A549 (cell line): ENCODE measurements around the gene ANKRD33. TPM values are rescaled to one million over a fixed set of nuclear protein-coding genes. Genes with fewer than 3 reads are reported as not detected.

Experiments
- ATAC-seq, 2 experiments: fragments of 200-7000 bp in 1 of 2; fragments of >200 bp in 1 of 2; cut with Nextera tagmentation in 1 of 2; cut with Tn5 transposase in 1 of 2; 3 replicates each; pipeline versions ENCODE4 v1.8.0 to v1.9.1; 2018 to 2020; ENCODE audit warnings: mild to moderate bottlenecking in 1 of 2, moderate library complexity in 1 of 2
- CTCF ChIA-PET: fragments of 300-600 bp; sonication (Branson Sonifier 250); formaldehyde crosslinking; extraction: SDS; loops from one replicate; lab custom pipeline; 2021; ENCODE audit warnings: antibody characterized with exemption, inconsistent platforms; lab: Yijun Ruan, JAX
- POLR2A ChIA-PET: fragments of 350-600 bp; formaldehyde crosslinking; extraction: SDS; loops from one replicate; lab custom pipeline; 2021; ENCODE audit warnings: antibody characterized with exemption, inconsistent platforms; lab: Yijun Ruan, JAX
- DNase-seq, 2 experiments: peaks; one replicate each; pipeline versions ENCODE4 v3.0.0 to v3.0.0-alpha.2; 2011 to 2016; ENCODE audit warnings: low read depth in 1 of 2, low spot score in 1 of 2
- FAIRE-seq: peaks from 2 replicates; lab custom pipeline; 2011; peaks lifted over from hg19 to GRCh38; lab: Jason Lieb, UNC
- H3K27ac ChIP-seq, 2 experiments: fragments of >200 bp; sonication (Bioruptor Twin); formaldehyde crosslinking; 3 replicates each; pipeline ENCODE4 v1.5.1; 2016 to 2017
- H3K4me1 ChIP-seq: fragments of >200 bp; sonication (Bioruptor Twin); formaldehyde crosslinking; 3 replicates; pipeline ENCODE4 v1.6.1; 2016
- H3K4me2 ChIP-seq: fragments of >200 bp; sonication (Bioruptor Twin); formaldehyde crosslinking; 3 replicates; pipeline ENCODE4 v1.6.1; 2016
- H3K4me3 ChIP-seq: fragments of >200 bp; sonication (Bioruptor Twin); formaldehyde crosslinking; 3 replicates; pipeline ENCODE4 v1.5.1; 2016
- H3K9me3 ChIP-seq: fragments of >200 bp; sonication (Bioruptor Twin); formaldehyde crosslinking; 3 replicates; pipeline ENCODE4 v1.6.1; 2016
- CHD2 ChIP-seq: fragments of 150-350 bp; IDR thresholded peaks from 2 replicates; pipeline ENCODE4 v1.6.1; 2014; ENCODE audit warnings: low read length; ENCODE audit not compliant: partially characterized antibody
- EHMT2 ChIP-seq: fragments of 200-600 bp; sonication (generic); IDR thresholded peaks from 2 replicates; pipeline ENCODE4 v1.6.1; 2016; ENCODE audit warnings: antibody characterized with exemption, low read depth, mild to moderate bottlenecking, moderate library complexity
- ELK1 ChIP-seq: fragments of 150-350 bp; IDR thresholded peaks from 2 replicates; pipeline ENCODE4 v1.6.1; 2014; ENCODE audit warnings: low read depth, mild to moderate bottlenecking, low read length
- EP300 ChIP-seq, 2 experiments: fragments of >200 bp; sonication (Bioruptor Twin); formaldehyde crosslinking; IDR thresholded peaks; 2 replicates in 1 of 2; 3 replicates in 1 of 2; pipeline ENCODE4 v1.6.1; 2016 to 2017
- FOSB ChIP-seq: fragments of 250-450 bp; sonication (Bioruptor Pico); IDR thresholded peaks from 2 replicates; pipeline ENCODE4 v1.5.0; 2020; ENCODE audit warnings: mild to moderate bottlenecking, moderate library complexity
- FOXS1 ChIP-seq: fragments of 250-450 bp; sonication (Bioruptor Pico); IDR thresholded peaks from 2 replicates; pipeline ENCODE4 v1.5.0; 2020; ENCODE audit warnings: mild to moderate bottlenecking, moderate library complexity
- HES2 ChIP-seq: fragments of >200 bp; sonication (Bioruptor Twin); formaldehyde crosslinking; IDR thresholded peaks from 2 replicates; pipeline ENCODE4 v1.6.1; 2016
- HMGXB4 ChIP-seq: fragments of 250-450 bp; sonication (Bioruptor Pico); IDR thresholded peaks from 2 replicates; pipeline ENCODE4 v1.5.0; 2021; ENCODE audit warnings: mild to moderate bottlenecking, moderate library complexity, borderline replicate concordance
- HOXB5 ChIP-seq: fragments of 250-450 bp; sonication (Bioruptor Pico); IDR thresholded peaks from 2 replicates; pipeline ENCODE4 v1.5.0; 2020; ENCODE audit warnings: mild to moderate bottlenecking, moderate library complexity
- JUN ChIP-seq, 2 experiments: fragments of >200 bp; sonication (Bioruptor Twin); formaldehyde crosslinking; IDR thresholded peaks; 2 replicates in 1 of 2; 3 replicates in 1 of 2; pipeline ENCODE4 v1.6.1; 2016 to 2017
- JUNB ChIP-seq: fragments of >200 bp; sonication (Bioruptor Twin); formaldehyde crosslinking; IDR thresholded peaks from 2 replicates; pipeline ENCODE4 v1.6.1; 2016
- MYC ChIP-seq: IDR thresholded peaks from 2 replicates; pipeline ENCODE4 v1.6.1; 2012; ENCODE audit warnings: mild to moderate bottlenecking, inconsistent platforms, low read length, improper control_type of control experiment, borderline replicate concordance
- NPAS2 ChIP-seq: fragments of 250-450 bp; sonication (Bioruptor Pico); IDR thresholded peaks from 2 replicates; pipeline ENCODE4 v1.8.0; 2022; ENCODE audit warnings: mild to moderate bottlenecking, moderate library complexity, borderline replicate concordance
- POLR2A ChIP-seq: IDR thresholded peaks from 2 replicates; pipeline ENCODE4 v1.6.1; 2012; ENCODE audit warnings: mild to moderate bottlenecking, low read length
- POLR2AphosphoS2 ChIP-seq: conservative IDR thresholded peaks from 2 replicates; pipeline ENCODE4 v1.6.1; 2012; ENCODE audit warnings: low read length, improper control_type of control experiment, inconsistent platforms
- ZC3H11A ChIP-seq: fragments of 450-650 bp; IDR thresholded peaks from 2 replicates; pipeline ENCODE4 v1.6.1; 2014; ENCODE audit warnings: antibody characterized with exemption, mild to moderate bottlenecking
- ZFP36 ChIP-seq: fragments of 450-650 bp; IDR thresholded peaks from 2 replicates; pipeline ENCODE4 v1.6.1; 2014; ENCODE audit warnings: borderline replicate concordance; ENCODE audit not compliant: partially characterized antibody
- ZSCAN20 ChIP-seq: fragments of 250-450 bp; sonication (Bioruptor Pico); IDR thresholded peaks from 2 replicates; pipeline ENCODE4 v1.8.0; 2022; ENCODE audit warnings: mild to moderate bottlenecking, moderate library complexity
- WGBS: methylation state at CpG from one replicate; pipeline ENCODE4 v1.1.6; 2017; ENCODE audit errors: missing lambda C conversion rate; 5-methylcytosine and 5-hydroxymethylcytosine counted together
- polyA minus RNA-seq: library from RNA; depleted of rRNA, polyadenylated mRNA; stranded (reverse); fragments of >200 nt; gene quantifications from 2 replicates; pipeline ENCODE4 v1.2.3, GENCODE V29; 2011; rRNA and poly(A)+ RNA removed
- polyA plus RNA-seq, 4 experiments: library from polyadenylated mRNA; depleted of rRNA in 3 of 4; stranded (reverse); fragments of >200 nt; fragmentation: RNase III in 1 of 4; extraction: RNeasy Plus Mini Kit Qiagen cat#74134 plus additional on column Dnase treatment in 1 of 4; gene quantifications; 2 replicates in 3 of 4; 3 replicates in 1 of 4; pipeline ENCODE4 v1.2.3, GENCODE V29; 2011 to 2017
- TF ChIP-seq, protein P1 (sequence below): IDR thresholded peaks from 2 replicates; pipeline ENCODE4 v1.6.1; 2012; ENCODE audit warnings: low read depth, borderline replicate concordance

Gene ANKRD33, protein sequence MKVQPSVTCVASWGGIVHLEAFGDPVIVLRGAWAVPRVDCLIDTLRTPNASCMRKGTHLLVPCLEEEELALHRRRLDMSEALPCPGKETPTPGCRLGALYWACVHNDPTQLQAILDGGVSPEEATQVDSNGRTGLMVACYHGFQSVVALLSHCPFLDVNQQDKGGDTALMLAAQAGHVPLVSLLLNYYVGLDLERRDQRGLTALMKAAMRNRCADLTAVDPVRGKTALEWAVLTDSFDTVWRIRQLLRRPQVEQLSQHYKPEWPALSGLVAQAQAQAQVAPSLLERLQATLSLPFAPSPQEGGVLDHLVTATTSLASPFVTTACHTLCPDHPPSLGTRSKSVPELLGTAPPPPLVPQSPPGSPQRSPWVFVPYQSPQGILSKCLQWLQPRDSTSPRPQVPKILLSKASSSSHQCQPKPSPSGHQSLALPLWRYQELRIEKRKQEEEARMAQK
- polyA plus RNA-seq (2011; rRNA removed) (not detected in 2 replicates), polyA plus RNA-seq (2017; fragmentation: RNase III; extraction: RNeasy Plus Mini Kit Qiagen cat#74134 plus additional on column Dnase treatment) (not detected in 3 replicates), polyA minus RNA-seq (not detected in 2 replicates)
- polyA plus RNA-seq (2012; cell fraction: cytosol; rRNA removed) = not detected in 2 replicates
- not detected in 2 replicates for polyA plus RNA-seq (2012; cell fraction: nucleus; rRNA removed)

- Histone ChIP-seq H3K9me3 (0 out of 3 replicates have a peak, but pooled peaks cover 4% of the 10 kb centered on the region), H3K4me2 (no peak within 1 kb of the TSS), H3K4me1 (no peaks in the 10 kb centered on the region), H3K27ac (no peak within 1 kb of the TSS), H3K4me3 (no peak within 1 kb of the TSS)
- no peak for DNase-seq
- ChIA-PET CTCF (interaction anchor here (0.6 to 6.6 kb wide), 13 partner anchors 7 to 1374 kb away, joined by 3 to 34 read pairs (median 5); no protein-coding TSS in a partner anchor), POLR2A (no interaction called here)
- no peak for TF ChIP-seq HOXB5 (CRISPR knock-in tag)
- no peak for TF ChIP-seq MYC
- TF ChIP-seq, protein P1, sequence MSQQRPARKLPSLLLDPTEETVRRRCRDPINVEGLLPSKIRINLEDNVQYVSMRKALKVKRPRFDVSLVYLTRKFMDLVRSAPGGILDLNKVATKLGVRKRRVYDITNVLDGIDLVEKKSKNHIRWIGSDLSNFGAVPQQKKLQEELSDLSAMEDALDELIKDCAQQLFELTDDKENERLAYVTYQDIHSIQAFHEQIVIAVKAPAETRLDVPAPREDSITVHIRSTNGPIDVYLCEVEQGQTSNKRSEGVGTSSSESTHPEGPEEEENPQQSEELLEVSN = no peak
- TF ChIP-seq POLR2AphosphoS2 = no peak
- no peak for TF ChIP-seq EP300 (IDR thresholded peaks at IDR 0.05)
- TF ChIP-seq HMGXB4 (CRISPR knock-in tag) = no peak
- no peak for TF ChIP-seq JUNB
- TF ChIP-seq FOSB (CRISPR knock-in tag) = no peak
- no peak for TF ChIP-seq ZSCAN20 (CRISPR knock-in tag)
- TF ChIP-seq POLR2A = no peak
- no peak for TF ChIP-seq EHMT2
- TF ChIP-seq JUN (IDR thresholded peaks at IDR 0.05) = no peak
- no peak for TF ChIP-seq ZC3H11A
- TF ChIP-seq ELK1 = no peak
- TF ChIP-seq ZFP36 = no peak
- no peak for TF ChIP-seq HES2
- no peak for FAIRE-seq
- no peak for ATAC-seq
- 87% methylated on average over 28 of the region's 41 CpGs for WGBS
Observed at GRCh38 chr12:51887476-51888315, at the start of gene ANKRD33. TSS of gene ANKRD33 (plus strand) at chr12:51888103. CDS start at chr12:51888187, 84 bp downstream.

DNA sequence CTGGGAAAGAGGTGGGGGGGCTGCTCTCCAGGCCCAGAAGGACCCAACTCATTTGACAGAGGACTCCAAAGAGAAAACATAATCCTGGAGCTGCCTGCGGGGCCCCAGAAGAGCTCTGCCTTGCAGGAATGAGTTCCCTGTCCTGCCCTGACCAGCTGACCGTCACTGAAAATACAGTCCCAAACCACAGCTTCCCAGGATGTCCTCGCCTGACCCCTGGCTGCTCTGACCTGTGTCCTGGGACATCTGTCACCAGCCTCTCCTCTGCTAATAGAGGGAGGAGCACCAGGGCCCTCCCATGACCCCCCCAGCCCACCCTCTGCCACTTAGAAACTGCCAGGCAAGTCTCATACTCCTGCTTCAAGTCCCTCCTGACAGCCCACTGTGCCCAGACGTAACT lies 49.1 kb upstream of the ANKRD33 start:
- Histone ChIP-seq H3K4me2 (no peak overlapping the region), H3K4me1 (no peaks in the 10 kb centered on the region), H3K9me3 (no peaks in the 10 kb centered on the region), H3K4me3 (no peak overlapping the region)
- POLR2A ChIA-PET = no interaction called here
- CTCF ChIA-PET = interaction anchor here (1.2 to 2.7 kb wide), 3 partner anchors 14 to 36 kb away, joined by 3 to 11 read pairs (median 5); no protein-coding TSS in a partner anchor
- DNase-seq = no peak
- no peak for ATAC-seq
- no peak for FAIRE-seq
- no peak for TF ChIP-seq NPAS2 (CRISPR knock-in tag)
- TF ChIP-seq FOXS1 (CRISPR knock-in tag) = no peak
- no peak for TF ChIP-seq CHD2
- no peak for TF ChIP-seq EP300 (IDR thresholded peaks at IDR 0.05)
- TF ChIP-seq, protein P1 = no peak
- TF ChIP-seq, all 56 proteins: peak for 0
- WGBS = 47% methylated on average over 4 of the region's 4 CpGs
- no peak overlapping the region for H3K27ac ChIP-seq
